Osteoblast (primary cell): ENCODE measurements around the gene ANKRD44. TPM values are rescaled to one million over a fixed set of nuclear protein-coding genes. Genes with fewer than 3 reads are reported as not detected.
A peak's percentile ranks its signal among the peaks of the same experiment; 100 is the strongest.

Source experiments
- DNase-seq: peaks from one replicate; pipeline ENCODE4 v3.0.0; 2011; ENCODE audit warnings: low spot score, mixed read lengths; ENCODE audit not compliant: insufficient read length; ENCODE audit errors: missing footprints
- H2AFZ ChIP-seq: 2 replicates; pipeline ENCODE4 v1.6.0; 2011; ENCODE audit warnings: mild to moderate bottlenecking, low read length
- H3K27ac ChIP-seq: 2 replicates; pipeline ENCODE4 v1.5.1; 2011; ENCODE audit warnings: mild to moderate bottlenecking, low read depth, low read length, moderate library complexity
- H3K27me3 ChIP-seq: 2 replicates; pipeline ENCODE4 v1.6.0; 2012; ENCODE audit warnings: mild to moderate bottlenecking, control low read depth, inconsistent platforms, low read length, moderate library complexity; ENCODE audit not compliant: insufficient read depth
- H3K36me3 ChIP-seq: 2 replicates; pipeline ENCODE4 v1.5.1; 2011; ENCODE audit warnings: mild to moderate bottlenecking, low read length, control low read depth, moderate library complexity; ENCODE audit not compliant: insufficient read depth
- H3K4me1 ChIP-seq: 2 replicates; pipeline ENCODE4 v1.5.1; 2011; ENCODE audit warnings: mild to moderate bottlenecking, low read length, control low read depth, moderate library complexity; ENCODE audit not compliant: insufficient read depth
- H3K4me2 ChIP-seq: 2 replicates; pipeline ENCODE4 v1.6.0; 2011; ENCODE audit warnings: mild to moderate bottlenecking, low read length; ENCODE audit not compliant: insufficient read depth
- H3K4me3 ChIP-seq: fragments of 200-600 bp; sonication (generic); 3 replicates; pipeline ENCODE4 v1.5.1; 2012; ENCODE audit warnings: mild to moderate bottlenecking, low read length, inconsistent platforms; ENCODE audit not compliant: insufficient read depth
- H3K79me2 ChIP-seq: 2 replicates; pipeline ENCODE4 v1.6.0; 2012; ENCODE audit warnings: mild to moderate bottlenecking, low read length, control low read depth, inconsistent platforms; ENCODE audit not compliant: insufficient read depth
- H3K9me3 ChIP-seq: 2 replicates; pipeline ENCODE4 v1.5.1; 2011; ENCODE audit warnings: low read depth, low read length, control low read depth
- H4K20me1 ChIP-seq: 2 replicates; pipeline ENCODE4 v1.6.0; 2012; ENCODE audit warnings: mild to moderate bottlenecking, low read length, control low read depth; ENCODE audit not compliant: insufficient read depth
- total RNA-seq: library from RNA; depleted of rRNA; stranded (reverse); fragments of >200 nt; gene quantifications from 2 replicates; pipeline ENCODE4 v1.2.3, GENCODE V29; 2012
- TF ChIP-seq, protein P1 (sequence below): IDR thresholded peaks from 2 replicates; pipeline ENCODE4 v1.5.1; 2011; ENCODE audit warnings: mild to moderate bottlenecking, low read depth, low read length, moderate library complexity; ENCODE audit errors: extremely low read depth

Gene ANKRD44
- total RNA-seq, 1 donor = 44.5 TPM

GRCh38 chr2:196962325-196962724, 348.3 kb downstream of the ANKRD44 start:
- H3K27ac ChIP-seq = no peak overlapping the region
- H3K27me3 ChIP-seq = no peaks in the 10 kb centered on the region
- no peaks in the 10 kb centered on the region for H4K20me1 ChIP-seq
- no peaks in the 10 kb centered on the region for H3K79me2 ChIP-seq
- no peak overlapping the region for H2AFZ ChIP-seq
- peaks cover 14% of the 10 kb centered on the region for H3K4me1 ChIP-seq
- H3K4me2 ChIP-seq = no peak overlapping the region
- H3K9me3 ChIP-seq = no peaks in the 10 kb centered on the region
- DNase-seq = no peak
- H3K36me3 ChIP-seq = no peaks in the 10 kb centered on the region
- H3K4me3 ChIP-seq = no peak overlapping the region
- TF ChIP-seq, protein P1, sequence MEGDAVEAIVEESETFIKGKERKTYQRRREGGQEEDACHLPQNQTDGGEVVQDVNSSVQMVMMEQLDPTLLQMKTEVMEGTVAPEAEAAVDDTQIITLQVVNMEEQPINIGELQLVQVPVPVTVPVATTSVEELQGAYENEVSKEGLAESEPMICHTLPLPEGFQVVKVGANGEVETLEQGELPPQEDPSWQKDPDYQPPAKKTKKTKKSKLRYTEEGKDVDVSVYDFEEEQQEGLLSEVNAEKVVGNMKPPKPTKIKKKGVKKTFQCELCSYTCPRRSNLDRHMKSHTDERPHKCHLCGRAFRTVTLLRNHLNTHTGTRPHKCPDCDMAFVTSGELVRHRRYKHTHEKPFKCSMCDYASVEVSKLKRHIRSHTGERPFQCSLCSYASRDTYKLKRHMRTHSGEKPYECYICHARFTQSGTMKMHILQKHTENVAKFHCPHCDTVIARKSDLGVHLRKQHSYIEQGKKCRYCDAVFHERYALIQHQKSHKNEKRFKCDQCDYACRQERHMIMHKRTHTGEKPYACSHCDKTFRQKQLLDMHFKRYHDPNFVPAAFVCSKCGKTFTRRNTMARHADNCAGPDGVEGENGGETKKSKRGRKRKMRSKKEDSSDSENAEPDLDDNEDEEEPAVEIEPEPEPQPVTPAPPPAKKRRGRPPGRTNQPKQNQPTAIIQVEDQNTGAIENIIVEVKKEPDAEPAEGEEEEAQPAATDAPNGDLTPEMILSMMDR = no peak

- H3K79me2 ChIP-seq = no peaks in the 10 kb centered on the region
- no peak overlapping the region for H3K4me3 ChIP-seq
- no peak overlapping the region for H3K27ac ChIP-seq
- H3K4me1 ChIP-seq = peaks cover 10% of the 10 kb centered on the region
- peak; percentile 10 for DNase-seq
- no peaks in the 10 kb centered on the region for H3K9me3 ChIP-seq
- H3K36me3 ChIP-seq = no peaks in the 10 kb centered on the region
- H4K20me1 ChIP-seq = no peaks in the 10 kb centered on the region
- no peak overlapping the region for H3K4me2 ChIP-seq
- no peak overlapping the region for H2AFZ ChIP-seq
- TF ChIP-seq, protein P1 = no peak
- H3K27me3 ChIP-seq = no peaks in the 10 kb centered on the region
Observed at GRCh38 chr2:196961889-196962288, 348.7 kb downstream of the ANKRD44 start.

DNA sequence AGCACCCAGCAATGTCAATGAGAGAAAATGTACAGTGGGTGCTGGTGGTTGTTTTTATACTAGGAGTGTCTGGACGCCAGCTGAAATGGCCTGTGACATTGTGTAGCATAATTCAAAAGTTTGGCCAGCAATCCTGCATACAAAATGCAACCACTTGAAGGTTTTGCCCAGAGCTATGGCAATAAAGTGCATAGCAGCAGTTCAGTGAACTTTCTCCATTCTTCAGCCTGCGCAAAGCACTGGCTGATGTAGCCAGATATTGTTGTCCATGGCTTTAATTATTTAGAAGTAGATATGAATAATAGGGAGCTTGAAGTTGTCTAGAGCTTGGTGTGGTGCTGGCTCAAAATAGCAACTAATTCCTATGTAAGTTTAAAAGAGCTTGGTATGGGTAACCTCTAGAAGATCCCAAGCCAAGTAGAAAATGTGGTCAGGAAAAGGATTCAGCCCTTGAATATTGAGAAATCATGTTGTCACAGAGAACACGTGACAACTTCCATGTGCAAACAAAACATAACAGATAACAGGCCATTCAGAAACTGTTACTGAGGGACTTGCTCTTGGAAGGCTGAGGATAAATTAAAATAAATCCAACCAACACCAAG, 350.7 kb downstream of the ANKRD44 start:
- Histone ChIP-seq H3K79me2 (no peaks in the 10 kb centered on the region), H4K20me1 (no peaks in the 10 kb centered on the region), H3K9me3 (no peaks in the 10 kb centered on the region), H3K4me2 (no peak overlapping the region), H3K27ac (no peak overlapping the region), H2AFZ (no peak overlapping the region), H3K27me3 (no peaks in the 10 kb centered on the region), H3K4me3 (no peak overlapping the region), H3K4me1 (no peaks in the 10 kb centered on the region), H3K36me3 (no peaks in the 10 kb centered on the region)
- TF ChIP-seq, protein P1 = no peak
- DNase-seq = peak; percentile 18

- H3K4me2 ChIP-seq = no peak overlapping the region
- H4K20me1 ChIP-seq = no peaks in the 10 kb centered on the region
- H3K4me1 ChIP-seq = peaks cover 5% of the 10 kb centered on the region
- H3K27ac ChIP-seq = no peak overlapping the region
- H3K79me2 ChIP-seq = no peaks in the 10 kb centered on the region
- no peak for DNase-seq
- H2AFZ ChIP-seq = no peak overlapping the region
- no peaks in the 10 kb centered on the region for H3K9me3 ChIP-seq
- H3K27me3 ChIP-seq = no peaks in the 10 kb centered on the region
- TF ChIP-seq, protein P1 = no peak
- H3K4me3 ChIP-seq = no peak overlapping the region
- no peaks in the 10 kb centered on the region for H3K36me3 ChIP-seq
Observed at GRCh38 chr2:196959281-196959680, 351.3 kb downstream of the ANKRD44 start.
